ENCODE results near the gene UBA1.

- TF ChIP-seq CTCF (IDR thresholded peaks at IDR 0.05) (no peak), POLR2A (IDR thresholded peaks at IDR 0.05) (no peak), POLR2AphosphoS5 (IDR thresholded peaks at IDR 0.05) (no peak)
Observed at GRCh38 chrX:47197526-47197925, 3.9 kb downstream of the UBA1 start.

Measured in prostate gland (tissue), 2 donors.